Heart left ventricle (tissue), 13 donors: ENCODE measurements around the gene DNHD1.

Experiments
- CTCF ChIP-seq, 12 donors: fragments of 200-600 bp; sonication (generic) in 4 of 12; IDR thresholded peaks; one replicate each; pipeline versions ENCODE4 v1.5.0 to v1.8.0; 2018 to 2022; ENCODE audit warnings: antibody characterized with exemption in 12 of 12, mild to moderate bottlenecking in 5 of 12
- POLR2A ChIP-seq, 2 donors: fragments of 450-650 bp; IDR thresholded peaks; one replicate each; pipeline ENCODE4 v1.6.1; 2017; ENCODE audit warnings: antibody characterized with exemption in 2 of 2, mild to moderate bottlenecking in 2 of 2, moderate library complexity in 2 of 2
- donor health status: ischemic (EF 13 %, LVEDD 7.1; RV severe dilation, severe dysfunction).
- donor health status: DM: no; HTN: yes; CAD: no.
- donor health status: DM: no; HTN: no; CAD: no.
- donor health status: ischemic (EF 25% LVEDD 6.9; RV normal size, moderate dysfunction).
- donor health status: ischemic (EF 25% LVEDD 5.7; RV mildly dilated, moderate dysfunction).
- donor health status: ischemic (EF 35%, LVEDD 5.7; RV mildly dilated, moderate dysfunction).
- donor health status: nonischemic (EF 11% LVEDD 7.7; RV severe dilation, severe dysfunction).
- donor health status: DM: yes; HTN: yes; CAD: no.
- donor health status: PGD.
- donor health status: ischemic (EF 29% LVEDD 5.4; RV normal size, mild dysfunction).
- donor health status: nonischemic (EF 23%, LVEDD 6.1; RV moderate dilation, normal function).

DNA sequence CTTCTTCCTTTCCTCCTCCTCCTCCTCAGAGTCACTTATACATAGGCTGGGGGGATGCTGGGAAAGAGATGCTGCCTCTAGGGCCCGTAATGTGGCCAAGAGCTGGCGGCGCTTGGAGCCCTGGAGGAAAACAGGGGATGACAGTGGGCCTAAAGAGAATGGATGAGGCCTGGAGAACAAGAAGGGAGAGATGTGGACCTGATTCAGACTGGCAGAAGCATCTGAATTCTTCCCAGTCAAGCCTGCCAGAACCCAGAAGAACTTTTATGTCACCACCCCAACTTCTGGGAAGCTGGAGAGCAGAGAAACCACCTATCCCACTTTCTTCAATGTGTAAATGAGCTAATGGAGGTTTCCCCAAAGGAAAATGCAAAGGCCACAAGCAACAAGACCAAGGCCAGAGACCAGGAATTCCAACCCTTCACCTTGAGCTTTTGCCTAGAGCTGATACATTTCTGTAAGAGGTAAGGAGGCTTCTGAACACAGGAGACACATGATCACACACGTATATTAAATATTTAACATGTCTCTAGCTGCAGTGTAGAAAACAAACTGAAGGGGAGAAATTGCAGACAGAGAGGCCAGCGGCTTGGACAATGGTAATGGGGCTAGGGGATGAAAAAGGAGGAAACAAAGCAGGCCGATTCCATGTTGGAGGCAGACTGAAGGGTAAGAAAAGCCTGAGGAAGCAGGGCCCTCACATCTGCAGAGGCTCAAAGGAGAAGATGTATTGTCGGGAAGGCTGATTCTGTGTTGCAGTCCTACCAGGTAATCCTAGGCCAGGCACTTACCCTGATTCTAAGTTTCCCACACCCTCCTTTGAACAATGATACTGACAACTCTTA lies 105.2 kb downstream of the DNHD1 start:
- TF ChIP-seq CTCF (IDR thresholded peaks at IDR 0.05) (no peak), POLR2A (IDR thresholded peaks at IDR 0.05) (no peak)
